Activated T-cell treated with anti-CD3 and anti-CD28 coated beads, Interleukin-2, amount 50 U/mL, for 1 hour (primary cell): ENCODE results near the gene DMRTB1.

ENCODE experiments used
- DNase-seq: peaks from one replicate; pipeline ENCODE4 v3.0.0-alpha.2; 2020

Gene DMRTB1

DNA sequence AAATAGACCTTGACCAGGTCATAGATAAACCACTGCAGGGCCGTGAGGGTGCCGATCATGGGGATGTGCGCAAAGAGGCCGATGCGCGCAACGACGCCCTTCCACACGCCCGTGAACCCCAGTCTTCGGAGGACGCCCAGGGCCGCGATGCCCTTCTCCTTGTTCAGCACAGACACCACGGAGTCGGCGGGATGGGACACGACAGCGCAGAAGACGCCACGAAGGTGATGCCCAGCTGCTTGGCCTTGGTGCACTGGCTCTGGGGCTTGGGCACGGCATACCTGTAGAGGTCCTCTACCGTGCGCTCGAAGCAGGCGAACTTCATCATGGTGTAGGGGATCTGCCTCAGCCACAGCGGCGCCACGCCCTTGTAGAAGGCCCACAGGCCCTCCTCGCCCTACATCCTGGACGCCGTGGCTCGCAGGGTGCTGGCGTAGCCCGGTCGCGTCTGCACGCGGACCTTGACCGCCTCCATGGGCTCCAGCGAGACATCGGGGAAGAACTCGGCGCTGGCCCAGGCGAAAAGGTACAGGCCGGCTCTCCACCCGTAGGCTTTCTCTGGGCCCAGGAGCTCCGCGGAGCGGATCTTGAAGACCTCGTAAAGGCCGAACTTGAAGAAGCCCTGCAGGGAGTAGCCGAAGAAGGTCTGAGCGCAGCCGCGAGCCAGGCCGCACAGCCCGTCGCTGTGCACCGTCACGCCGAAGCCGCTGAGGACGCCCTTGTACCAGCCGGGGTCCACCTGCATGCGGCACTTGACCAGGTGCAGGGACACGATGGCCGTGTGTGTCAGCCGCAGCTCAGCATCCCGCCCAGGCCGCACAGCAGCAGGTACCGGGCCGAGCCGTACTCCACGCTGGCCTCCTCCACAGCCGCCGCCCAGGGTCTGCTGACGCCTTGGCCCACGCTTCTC, 20.5 kb upstream of the DMRTB1 start:
- no peak for DNase-seq

DNA sequence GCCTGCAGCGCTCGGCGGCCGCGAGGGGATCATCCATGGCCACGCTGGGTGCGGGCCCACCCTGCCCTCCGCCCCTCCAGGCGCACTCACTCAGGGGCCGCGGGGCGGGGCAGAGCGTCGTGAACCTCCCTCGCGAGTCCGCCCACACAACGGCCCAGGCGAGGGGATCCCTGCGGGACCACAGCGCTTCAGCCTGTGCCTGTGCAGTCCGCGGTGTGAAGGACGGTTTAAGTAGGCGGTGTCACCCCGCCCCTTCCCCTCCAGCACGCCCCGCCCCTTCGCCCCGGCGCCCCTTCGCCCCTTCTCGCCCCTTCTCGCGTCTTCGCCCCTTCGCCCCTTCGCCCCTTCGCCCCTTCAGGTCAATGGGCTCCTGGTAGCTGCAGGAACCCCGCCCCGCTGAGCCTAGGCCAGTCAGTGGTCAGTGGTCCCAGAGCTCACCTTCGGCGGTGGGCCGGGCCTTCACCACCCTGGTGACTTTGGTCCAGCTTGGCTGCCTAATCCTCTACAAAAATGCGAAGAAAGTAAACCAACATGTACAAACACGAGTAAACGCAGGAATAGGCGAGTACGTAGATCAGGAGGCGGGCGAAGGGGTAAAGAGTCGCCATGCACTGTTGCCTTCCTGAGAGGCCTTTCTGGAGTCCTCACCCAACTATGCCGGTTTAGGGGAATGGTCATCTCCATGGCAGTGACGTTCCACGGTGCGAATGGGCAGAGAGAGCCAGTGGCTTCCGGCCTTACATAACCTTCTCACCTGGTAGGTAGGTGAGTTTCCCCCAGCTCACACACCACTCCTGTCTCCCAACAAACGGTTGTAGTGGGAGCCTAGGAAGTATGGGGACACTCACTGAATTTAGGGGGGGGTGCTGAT, 19.6 kb upstream of the DMRTB1 start:
- DNase-seq = no peak

DNA sequence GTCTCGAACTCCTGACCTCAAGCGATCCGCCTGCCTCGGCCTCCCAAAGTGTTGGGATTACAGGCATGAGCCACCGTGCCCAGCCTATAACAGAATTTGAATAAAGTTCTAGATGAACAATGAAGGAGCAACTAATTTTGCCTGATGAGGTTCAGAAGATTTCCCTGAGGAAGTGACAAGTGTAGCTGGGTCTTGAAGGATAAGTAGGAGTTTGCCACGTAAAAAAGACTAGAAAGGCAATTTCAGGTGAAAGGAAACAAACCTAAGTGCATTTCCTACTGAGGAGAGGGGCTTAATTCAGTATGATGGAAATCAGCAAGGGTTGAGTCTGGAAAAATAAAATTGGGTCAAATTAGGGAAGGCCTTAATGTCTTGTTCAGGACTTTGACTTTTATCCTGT, 18.6 kb upstream of the DMRTB1 start:
- DNase-seq = no peak

DNA sequence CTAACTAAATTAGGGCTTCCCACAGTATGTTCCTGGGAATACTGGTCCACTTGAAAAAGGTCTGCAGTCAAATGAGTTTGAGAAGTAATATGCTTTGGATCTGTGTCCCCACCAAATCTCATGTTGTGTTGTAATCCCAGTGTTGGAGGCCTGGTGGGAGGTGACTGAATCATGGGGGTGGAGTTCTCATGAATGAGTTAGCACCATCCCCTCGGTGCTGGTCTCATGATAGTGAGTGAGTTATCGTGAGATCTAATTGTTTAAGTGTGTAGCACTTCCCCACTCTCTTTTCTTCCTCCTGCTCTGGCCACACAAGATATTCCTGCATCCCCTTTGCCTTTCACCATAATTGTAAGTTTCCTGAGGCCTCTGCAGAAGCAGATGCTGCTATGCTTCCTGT, 16.9 kb upstream of the DMRTB1 start:
- DNase-seq = no peak

DNA sequence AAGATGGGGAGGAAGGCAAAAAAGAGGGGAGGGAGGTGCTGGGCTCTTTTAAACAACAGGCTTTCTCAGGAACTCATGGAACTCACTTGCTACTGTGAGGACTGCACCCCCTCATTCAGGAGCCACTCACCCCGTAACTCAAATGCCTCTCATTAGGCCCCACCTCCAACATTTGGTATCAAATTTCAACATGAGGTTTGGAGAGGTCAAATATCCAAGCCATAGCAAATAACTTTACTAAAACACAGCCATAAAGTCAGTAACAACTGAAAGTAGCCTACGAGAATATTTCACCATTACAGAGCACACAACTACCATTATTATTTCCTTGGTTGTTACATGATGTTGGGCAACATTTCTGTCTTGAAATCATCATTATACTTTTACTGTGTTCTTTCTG, 13.1 kb upstream of the DMRTB1 start:
- DNase-seq = no peak

DNA sequence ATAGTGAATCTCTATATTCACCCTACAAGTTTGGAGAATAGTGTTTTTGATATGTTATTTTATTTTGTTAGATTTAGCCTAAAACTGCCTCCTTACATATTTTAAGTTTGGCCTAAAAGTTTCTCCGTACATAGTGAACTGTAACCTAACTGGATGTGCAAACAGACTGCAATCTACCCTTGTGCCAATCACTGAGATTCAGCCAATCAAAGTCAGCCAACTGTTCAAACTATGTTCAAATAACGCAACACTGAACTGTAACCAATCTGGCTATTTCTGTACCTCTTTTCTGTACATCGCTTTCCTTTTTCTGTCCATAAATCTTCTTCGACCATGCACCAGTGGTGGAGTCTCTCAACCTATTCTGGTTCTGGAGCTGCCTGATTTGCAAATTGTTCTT, 11.8 kb upstream of the DMRTB1 start:
- DNase-seq = no peak

DNA sequence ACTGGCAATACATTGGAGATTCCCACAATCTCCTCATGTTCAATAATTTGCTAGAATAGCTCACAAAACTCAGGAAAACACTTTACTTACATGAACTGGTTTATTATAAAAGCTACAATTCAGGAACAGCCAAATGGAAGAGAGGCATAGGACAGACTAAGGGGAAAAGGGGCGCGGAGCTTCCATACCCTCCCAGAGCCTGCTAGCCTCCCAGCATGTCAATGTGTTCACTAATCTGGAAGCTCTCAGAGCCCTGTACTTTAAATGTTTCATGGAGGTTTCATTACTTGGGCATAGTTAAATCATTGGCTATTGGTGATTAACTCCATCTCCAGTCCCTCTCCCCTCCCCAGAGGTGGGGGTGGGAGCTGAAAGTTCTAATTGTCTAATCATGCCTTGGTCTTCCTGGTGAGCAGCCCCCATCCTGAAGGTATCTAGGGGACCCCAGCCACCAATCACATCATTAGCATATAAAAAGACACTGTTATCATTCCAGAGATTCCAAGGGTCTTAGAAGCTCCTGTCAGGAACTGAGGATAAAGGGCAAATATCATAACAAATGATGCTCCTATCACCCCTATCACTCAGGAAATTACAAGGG, 10.9 kb upstream of the DMRTB1 start:
- no peak for DNase-seq

DNA sequence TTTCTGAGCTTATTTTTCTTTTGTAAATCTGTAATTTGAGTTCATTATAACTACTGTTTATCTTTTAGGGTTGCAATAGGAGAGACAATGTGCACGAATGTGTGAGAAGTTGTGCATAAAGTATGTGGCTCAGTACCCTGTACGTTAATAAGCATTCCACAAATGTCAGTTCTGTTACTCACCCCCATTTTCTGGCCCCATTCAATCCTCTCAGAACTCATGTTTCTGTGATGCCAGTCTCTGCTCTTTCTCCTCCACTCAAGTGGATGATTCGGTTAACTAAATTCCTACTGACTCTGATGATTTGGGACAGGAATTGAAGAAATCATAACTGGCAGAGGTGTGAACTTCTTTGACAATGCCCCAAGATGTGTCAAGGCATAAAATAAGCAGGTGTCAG, 10.2 kb upstream of the DMRTB1 start:
- no peak for DNase-seq

DNA sequence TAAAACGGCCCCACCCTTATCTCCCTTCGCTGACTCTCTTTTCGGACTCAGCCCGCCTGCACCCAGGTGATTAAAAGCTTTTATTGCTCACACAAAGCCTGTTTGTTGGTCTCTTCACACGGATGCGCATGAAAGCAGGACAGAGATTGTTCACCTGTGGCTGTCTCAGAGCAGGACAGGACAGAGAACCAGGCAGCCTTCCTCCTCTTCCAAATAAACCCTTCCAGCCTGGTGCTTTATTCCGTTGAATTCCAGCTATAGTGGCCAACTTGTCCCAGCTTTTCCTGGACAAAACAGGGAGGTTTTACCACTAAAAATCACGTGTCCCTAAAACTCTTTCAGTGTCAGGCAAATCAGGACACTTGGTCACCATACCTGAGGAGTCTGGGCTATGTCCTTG, 9.5 kb upstream of the DMRTB1 start:
- no peak for DNase-seq

DNA sequence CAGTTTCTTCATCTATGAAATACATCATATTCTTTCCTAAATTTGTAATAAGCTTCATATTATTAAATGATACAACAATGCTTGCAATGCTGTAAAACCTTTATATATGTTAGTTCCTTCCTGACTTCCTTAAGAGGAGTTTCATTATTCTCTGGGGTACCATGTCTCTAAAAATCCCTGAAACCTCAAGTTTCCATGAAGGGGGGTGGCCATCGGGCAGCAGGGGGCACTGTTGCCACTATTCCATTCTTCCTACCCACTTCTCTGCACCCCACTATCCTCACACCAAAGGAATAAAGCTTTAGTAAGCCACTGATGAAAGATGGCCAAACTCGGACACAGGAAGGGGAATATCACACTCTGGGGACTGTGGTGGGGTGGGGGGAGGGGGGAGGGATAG, 9.0 kb upstream of the DMRTB1 start:
- no peak for DNase-seq

DNA sequence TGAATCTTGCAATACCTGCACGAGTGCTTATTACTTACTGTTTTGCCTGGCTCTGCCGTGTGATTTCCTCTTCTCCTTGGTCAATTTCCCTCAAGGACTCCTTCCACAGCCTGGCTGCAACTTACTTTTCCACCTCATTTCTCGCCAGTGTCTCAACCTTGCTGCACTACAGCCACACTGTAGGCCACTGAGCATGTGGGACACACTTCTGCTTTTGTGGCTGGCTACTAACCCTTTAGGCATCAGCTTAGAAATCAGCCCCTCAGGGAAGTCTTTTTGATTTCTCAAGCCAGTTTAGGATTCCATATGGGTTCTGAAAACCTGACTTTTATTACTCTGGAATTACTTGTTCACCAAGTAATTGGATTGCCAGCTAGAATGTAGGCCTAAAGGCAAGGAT, 5.2 kb upstream of the DMRTB1 start:
- no peak for DNase-seq

DNA sequence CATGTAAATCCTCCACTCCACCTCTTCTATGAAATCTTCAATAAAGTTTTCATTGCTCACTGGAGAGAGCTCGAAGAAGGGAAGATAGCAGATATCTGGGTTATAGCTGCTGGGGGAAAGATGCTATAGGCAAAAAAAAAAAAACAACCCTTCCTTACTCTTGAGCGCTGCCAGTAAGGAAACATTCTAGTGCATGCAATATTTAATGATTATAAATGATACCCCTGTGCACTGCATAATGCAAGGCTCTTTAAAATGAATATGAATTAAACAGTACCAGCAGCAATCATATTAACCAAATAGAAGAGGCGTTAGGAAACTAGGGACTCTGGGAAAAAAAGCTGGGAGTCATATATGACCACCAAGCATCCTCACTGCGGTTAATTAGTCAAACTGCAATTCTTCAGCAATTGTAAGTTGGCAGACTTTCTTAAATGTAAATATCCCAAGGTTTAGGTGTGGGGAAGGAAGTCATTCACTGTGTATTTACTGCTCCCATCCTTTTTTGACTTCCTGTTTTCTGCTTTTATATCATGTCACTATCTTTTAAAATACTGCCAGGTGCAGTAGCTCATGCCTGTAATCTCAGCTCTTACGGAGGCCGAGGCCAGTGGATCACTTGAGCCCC, 3.7 kb upstream of the DMRTB1 start:
- DNase-seq = no peak

DNA sequence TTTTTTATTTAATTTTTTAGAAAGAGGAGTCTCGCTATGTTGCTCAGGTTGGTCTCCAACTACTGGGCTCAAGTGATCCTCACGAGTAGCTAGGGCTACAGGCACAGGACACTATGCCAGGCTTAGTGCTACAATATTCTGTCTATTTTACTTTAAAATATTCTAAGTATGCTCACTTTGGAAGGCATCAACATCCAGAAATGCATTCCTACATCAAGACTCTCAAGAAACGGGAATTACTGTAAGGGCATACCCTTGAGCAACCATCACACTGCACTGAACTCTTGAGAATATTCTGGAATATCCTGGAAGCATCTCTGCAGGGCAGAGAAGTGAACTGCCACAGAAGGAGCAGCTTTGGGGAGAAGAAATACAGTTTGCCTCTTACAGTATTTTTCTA, 565 bp upstream of the DMRTB1 start:
- DNase-seq = no peak

DNA sequence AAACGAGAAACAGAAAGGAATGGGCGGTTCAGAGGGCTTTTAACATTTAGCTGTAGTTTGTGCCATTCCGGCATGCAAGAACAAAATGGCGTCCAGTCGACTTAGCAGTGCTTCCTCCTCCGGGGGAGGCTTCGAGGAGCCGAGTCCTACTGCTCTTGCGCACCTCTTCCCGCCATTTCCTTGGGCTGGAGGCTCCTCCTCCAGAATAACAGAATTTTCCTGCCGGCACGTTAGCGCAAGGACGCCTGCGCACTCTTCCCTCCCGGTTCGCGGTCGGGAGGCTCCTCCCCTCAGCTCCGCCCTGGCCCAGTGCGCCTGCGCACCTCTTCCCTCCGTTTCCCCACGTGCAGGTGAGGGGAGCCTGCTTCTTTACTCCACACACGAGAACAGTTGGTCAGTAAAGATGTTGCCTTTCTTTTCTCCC, 1.0 kb downstream of the DMRTB1 start:
- DNase-seq = no peak

DNA sequence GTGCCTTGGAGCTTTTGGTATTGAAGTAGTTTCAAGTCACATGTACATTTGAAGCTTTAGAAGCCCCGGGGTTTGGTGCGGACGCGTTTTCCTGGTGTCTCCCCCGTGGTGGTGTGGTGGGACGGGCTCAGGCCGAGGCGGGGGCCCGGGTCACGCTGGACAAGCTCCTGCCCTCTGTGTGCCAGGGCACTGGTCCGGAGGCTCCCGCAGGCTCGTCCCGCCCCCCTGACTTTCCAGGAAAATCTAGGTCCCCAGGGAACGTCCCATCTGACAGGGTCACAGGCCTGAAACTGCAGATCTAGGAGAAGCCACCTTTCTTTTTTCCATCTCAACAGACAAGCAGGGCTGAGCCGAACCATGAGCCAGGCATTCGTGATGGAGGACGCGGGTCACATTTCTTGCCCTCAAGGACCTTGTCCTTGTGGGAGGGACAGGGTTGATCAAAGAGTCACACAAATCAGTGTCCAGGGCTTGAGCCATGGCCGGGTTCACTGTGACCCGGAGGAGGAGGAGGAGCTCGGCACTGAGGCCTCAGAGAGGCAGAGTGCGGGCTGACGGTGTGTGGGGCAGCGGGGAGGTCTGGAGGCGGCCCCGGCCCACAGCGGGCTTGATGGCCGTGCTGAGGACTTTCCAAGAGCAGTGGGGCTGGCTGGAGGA, 1.6 kb downstream of the DMRTB1 start:
- no peak for DNase-seq

DNA sequence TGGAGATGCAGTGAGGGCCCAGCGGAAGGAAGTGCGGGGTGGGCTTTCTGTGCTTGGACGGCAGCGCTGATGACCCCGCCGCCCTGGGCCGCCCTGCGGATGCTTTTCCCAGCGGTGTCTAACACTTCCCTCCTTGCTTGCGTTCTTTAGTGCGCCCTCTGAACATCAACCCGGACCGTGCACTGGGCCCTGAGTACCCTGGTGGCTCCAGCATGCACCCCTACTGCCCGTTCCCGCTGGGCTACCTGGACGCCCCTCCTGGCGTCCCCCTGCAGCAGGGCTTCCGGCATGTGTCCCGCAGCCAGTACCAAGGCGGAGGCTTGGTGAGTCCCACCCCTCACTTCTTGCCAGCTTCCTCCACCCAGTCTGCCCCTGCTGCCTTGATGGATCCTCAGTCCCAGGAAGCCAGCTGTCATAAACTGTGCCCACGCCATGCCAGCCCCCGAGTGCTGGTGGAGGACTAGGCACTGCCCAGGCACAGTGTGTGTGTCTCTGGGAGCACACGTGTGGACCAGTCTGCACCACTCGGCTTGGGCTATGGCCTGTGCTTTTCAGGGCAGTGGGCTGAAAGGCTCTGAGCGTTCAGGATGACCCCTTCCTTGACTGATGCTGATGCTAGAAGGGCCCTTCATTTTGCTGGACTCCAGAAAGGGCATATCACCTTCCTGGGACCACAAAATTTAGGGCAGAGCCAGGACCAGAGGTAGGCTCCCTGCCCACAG, 2.3 kb downstream of the DMRTB1 start:
- DNase-seq = no peak

DNA sequence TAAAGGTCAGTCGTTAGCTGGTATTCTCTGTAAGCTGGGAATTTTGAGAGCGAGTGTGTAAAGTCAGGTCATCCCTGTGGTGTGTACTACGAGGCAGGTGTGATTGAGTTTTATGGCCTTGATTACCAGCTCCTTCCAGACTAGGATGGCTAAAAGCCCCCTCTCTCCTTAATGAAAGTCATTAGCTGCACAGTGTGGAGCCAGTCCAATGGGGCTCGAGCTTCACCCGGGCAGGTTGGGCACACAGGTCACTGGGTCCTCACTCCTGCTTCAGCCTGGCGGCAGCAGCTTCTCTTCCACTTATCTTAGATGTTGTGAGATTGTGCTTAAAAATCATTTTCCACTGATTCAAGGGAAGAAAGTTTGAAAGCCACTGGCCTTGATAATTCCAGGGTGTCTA, 3.0 kb downstream of the DMRTB1 start:
- no peak for DNase-seq

DNA sequence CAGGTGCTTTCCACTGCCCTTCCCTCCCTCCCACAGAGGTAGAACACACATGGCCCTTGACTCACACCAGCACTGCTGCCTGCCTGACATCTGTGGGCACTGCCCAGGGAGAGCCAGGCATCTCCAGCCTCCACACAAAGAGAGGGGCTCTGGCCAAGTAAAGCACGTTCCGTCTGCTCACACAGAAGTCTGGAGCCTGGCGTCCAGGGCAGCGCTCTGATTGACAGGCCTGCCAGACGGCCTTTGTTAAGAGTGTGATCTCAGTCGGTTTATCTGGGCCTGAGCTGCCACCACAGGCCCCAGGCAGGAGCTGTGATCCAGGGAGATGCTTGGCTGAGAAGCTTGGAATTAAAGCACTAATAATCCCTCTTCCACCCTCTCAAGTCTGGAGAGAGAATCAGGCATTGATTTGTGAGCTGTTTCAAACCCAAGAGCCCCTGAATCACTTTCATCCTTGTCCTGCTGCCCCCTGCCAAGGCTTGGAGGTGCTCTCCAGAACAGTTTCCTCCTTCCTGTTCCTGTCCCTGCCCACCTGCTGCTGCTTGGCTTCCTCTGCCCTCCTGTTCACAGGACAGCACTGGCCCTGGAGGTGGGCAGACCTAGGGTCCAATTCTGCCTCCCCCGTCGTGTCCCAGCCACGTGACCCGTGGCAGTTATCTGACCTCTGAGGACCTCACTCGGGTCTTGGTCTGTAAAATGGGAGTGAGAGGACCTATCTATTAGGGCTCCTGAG, 3.7 kb downstream of the DMRTB1 start:
- no peak for DNase-seq

DNA sequence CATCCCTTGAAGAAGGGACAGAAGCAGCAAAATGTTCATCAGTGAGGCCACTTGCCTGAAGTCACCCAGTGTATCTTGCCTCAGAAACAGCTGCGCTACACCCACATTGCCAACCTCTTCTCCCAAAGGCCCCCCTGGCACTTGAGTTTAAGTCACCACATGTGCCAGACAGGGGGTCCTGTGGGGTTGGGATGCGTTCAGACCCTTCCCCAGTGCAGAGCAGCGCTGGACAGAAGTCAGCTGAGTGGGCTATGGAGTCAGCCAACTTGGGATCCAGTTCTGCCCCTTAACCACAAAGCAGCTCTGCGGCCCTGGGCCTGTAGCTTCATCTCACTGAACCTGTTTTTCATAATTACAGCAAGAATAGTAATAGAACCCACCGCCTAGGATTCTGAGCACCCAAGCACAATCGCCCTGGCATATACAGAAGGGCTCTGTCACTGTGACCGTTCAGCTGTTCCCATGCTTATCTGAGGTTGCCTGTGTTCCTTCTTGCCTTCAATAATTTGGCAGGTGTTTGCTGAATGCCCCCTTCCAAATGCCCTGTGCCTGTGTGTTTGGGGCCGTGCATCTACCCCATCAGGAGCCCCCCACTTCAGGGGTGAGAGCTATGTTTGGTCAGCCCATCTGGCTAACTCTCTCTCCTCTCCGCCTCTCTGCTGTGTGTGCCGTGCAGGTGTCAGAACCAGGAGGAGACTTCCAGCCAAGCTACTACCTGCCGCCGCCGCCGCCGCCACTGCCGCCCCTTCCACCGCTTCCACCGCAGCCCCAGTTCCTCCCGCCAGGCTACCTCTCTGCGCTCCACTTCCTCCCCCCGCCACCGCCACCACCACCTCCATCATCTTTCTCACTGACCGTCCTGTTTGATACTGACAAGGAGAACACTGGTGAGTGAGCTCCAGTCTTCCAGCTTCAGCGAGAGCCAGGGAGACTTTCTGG, 5.0 kb downstream of the DMRTB1 start:
- no peak for DNase-seq
